HG03439 (cell line): ENCODE data around the gene MRPL45.
"Not testable (repeated sequence)": the region's sequence is repeated elsewhere in the genome, so short reads cannot be mapped to it uniquely, and the experiment has no call there.

ENCODE experiments used
- ATAC-seq: cut with Tn5 transposase; IDR thresholded peaks from one replicate; pipeline ENCODE4 v1.9.1; 2021; ENCODE audit warnings: mild to moderate bottlenecking, moderate library complexity; ENCODE audit not compliant: unreplicated experiment

The MRPL45 gene

DNA sequence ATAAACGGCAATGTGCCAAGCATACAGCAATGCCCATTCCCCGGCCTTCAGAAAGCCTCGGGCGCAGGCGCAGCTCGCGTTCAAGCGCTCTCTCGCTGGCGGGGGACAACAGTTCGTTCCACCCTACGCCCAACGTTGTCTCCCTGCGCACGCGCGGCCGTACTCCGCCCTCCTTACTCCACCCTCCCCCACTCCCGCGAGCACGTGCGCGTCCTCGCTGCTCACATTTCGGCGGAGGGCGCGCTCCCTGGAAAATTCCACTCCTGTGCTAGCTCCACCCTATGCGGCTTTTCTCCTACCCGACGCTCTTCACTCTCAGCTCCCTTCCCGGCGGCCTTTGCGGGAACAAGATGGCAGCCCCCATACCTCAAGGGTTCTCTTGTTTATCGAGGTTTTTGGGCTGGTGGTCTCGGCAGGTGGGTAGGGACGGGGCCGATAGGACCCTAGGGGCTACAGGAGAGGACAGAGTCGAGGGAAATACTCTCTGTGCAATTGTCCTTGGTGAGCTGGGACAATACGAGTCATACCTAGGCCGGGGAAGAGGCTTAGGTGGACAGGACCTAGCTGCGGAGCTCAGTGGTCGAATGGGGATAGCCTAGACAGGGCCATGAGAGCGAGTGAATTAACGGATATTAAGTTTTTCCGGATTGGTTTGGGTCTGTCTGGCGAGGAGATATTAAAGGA, at the start of gene MRPL45:
Gene MRPL45, plus strand, starts transcription at position 335 of the 684 bp plus-strand sequence. Its CDS starts 16 bp downstream, at position 351.
- ATAC-seq: peak; percentile 86

DNA sequence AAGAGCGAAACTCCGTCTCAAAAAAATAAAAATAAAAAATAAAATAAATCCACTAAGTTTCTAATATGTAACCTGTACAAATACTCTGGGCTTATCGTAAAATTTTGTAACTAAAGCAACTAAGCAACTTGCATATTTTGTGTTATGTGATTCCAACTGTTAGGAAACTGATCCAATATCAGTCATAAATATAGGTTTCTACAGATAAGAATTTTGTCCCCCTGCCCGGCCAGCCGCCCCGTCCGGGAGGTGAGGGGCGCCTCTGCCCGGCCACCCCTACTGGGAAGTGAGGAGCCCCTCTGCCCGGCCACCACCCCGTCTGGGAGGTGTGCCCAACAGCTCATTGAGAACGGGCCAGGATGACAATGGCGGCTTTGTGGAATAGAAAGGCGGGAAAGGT, 43.8 kb upstream of the MRPL45 start:
- ATAC-seq: not testable (repeated sequence)

DNA sequence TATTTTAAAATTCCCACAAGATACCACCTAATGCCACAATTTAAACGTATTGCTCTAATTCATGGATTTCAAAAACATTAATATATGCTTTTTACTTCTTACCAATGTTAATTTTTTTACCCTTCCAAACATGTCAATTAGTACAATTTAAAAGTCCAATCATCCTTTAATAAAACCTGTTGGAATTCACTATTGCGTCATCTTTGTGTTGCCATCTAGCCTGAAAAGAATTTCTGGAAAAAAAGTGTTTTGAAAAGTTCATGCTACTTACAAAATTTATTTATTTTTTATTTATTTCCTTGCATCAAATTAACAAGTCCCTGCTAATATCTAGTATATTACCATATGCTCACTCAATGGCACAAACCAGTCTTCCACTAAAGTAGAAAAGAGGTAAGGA, 42.6 kb upstream of the MRPL45 start:
- ATAC-seq: not testable (repeated sequence)

DNA sequence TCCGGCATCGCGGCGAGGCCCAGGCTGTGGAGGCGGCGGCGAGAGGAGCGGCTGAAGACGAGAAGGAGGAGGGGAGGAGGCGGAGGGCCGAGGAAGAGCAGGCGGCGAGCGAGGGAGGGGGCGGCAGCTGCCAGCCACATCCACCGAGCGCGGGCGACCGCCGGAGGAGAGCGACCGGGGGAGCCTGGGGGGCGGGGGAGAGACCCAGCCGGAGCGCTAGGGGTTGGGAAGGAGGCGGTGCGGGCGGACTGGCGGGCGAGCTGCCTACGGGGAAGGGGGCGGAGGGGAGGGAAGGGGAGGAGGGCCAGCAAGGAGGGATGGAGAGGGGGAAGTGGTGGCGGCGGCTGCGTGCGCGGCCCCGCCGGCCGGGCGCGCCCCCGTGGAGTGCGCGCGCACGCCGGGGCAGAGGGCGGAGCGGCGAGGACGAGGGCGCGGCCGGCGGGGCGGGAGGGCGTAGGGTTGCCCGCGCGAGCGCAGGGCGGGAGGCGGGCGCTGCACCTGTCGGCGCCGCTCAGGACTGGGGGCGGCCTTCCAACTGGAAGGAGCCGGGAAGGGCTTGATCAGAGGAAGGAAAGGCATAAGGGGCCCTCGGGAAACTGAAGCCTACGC, 39.9 kb upstream of the MRPL45 start:
- peak; percentile 70 for ATAC-seq

DNA sequence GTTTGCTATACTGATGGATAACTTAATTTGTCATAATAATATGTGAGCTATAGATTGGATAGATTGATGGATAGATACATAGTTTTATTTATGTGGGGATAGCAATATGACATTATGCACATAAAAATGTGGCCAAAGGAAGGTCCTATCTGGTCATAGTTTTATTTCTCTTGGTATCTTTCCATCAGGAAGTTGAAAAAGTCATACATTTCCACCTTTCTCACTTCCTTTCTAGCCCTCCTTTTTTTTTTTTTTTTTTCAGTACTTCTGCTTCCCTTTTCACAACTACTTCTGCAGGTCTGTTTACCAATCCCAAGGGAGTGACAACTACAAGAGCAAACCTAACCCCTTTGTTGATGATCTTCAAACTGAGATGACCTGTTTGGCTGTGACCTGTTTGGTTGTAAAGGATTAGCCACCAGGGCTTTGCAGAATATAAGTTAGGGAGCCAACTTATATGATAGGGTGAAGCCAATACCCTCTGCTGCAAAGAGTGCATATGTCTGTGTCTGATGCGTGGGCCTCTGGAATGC, 30.9 kb upstream of the MRPL45 start:
- not testable (repeated sequence) for ATAC-seq

DNA sequence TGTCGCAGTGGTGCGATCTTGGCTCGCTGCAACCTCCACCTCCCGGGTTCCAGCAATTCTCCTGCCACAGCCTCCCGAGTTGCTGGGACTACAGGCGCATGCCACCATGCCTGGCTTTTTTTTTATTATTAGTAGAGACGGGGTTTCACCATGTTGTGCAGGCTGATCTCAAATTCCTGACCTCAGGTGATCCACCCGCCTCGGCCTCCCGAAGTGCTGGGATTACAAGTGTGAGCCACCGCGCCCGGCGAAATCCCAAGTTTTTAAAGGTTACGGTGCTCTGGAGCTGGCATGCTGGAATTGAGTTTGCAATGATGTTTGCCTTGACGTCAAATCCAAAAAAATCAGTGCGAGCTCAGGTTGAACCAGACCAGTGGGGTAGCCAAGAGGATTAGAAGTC, 30.4 kb upstream of the MRPL45 start:
- not testable (repeated sequence) for ATAC-seq

DNA sequence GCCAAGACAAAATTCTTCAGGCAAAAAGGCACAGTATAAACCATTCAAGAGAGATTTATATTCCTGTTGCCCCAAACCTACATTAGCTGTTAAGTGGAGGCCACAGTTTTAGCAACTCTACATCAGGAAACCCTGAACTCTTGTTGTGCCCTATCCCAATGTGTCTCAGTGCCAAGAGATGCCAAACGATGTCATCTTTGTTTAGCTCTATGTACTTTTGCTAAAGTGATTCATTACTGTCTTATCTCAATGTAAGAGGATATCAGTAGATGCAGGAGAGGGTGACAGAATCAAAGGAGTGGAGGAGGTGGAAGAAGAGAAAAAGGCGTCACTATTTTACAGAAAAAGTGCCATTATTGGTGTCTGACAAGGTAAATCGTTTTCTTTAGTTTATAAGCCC, 28.8 kb upstream of the MRPL45 start:
- not testable (repeated sequence) for ATAC-seq

DNA sequence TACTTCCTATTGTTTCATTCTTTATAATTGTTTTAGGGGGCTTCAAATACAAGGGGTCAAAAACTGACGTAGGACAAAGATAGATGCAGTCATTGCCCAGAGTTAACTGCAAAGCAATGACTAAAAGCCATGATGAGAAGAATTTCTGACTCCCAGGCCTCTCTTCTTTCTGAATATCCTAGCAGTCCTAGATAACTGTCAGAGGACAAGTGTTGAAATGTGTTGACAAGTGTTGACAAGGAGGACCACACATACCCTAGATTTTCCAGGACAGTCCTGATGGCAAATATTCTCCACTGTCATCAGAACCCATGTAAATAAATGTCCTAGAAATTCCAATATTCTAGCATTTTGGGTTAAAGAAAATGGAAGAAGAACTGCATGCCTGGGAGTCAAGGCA, 27.9 kb upstream of the MRPL45 start:
- ATAC-seq: not testable (repeated sequence)

DNA sequence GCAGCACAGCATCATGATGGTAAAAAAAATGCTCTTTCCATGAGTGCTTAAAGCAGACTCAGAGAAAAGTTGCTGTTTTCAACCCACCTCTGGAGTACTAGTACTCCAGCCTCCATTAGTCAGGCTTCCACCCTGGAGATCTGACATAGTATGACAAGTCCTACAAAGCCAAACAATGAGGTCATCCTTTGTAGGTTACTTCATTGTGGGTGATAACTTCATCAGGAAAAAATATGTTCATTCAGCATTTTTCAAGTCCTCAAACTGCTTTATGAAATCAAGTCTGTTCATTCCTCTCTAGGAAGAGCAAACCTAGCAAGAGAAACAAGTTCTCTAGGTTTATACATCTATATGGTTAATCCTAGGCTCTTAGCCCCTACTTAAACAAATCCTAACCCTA, 27.4 kb upstream of the MRPL45 start:
- not testable (repeated sequence) for ATAC-seq

DNA sequence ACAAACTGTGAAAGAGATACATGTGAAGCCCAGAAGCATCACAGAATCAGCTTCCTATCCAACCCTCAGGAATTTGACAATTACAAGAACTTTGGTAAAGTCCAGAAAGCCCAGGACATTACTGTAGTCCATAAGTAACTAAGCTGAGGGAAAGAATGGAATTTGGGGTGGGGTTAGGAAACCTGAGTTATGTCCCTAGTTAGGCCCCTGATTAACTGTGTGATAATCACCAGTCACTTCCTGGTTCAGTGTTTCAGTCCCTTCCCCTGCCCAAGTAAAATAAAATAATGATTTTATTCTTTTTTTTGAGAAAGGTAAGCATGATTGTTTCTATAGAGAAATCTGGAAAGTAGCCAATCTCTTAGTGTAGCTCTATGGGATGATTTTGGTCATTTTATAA, 11.0 kb upstream of the MRPL45 start:
- ATAC-seq: not testable (repeated sequence)

DNA sequence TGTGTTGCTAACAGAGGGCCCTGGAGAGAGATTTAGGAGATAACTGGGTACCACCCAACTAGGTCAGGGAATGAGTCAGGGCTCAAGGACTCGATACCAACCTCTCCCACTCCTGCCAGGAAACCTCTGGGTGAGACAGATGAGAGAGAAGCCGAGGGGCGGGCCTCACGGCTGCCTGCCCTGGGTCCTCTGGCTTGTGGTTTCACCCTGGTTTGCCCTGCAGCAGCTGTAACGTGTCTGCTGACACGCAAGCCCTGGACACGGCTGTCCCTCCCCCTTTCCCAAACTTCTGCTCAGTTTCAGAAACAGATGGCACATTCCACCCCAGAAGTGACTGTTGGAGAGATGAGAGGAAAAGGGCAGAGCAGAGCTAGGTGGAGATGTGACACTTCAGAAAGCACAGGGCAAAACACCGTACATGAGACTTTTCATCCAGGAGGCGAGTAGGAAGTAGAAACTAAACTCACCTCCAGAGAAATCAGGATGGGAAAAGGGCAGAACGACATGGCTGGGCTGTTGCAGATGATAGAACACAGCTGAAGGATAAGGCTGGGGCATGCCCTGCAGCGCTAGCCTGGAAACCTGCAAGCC, 10.4 kb upstream of the MRPL45 start:
- ATAC-seq: not testable (repeated sequence)

DNA sequence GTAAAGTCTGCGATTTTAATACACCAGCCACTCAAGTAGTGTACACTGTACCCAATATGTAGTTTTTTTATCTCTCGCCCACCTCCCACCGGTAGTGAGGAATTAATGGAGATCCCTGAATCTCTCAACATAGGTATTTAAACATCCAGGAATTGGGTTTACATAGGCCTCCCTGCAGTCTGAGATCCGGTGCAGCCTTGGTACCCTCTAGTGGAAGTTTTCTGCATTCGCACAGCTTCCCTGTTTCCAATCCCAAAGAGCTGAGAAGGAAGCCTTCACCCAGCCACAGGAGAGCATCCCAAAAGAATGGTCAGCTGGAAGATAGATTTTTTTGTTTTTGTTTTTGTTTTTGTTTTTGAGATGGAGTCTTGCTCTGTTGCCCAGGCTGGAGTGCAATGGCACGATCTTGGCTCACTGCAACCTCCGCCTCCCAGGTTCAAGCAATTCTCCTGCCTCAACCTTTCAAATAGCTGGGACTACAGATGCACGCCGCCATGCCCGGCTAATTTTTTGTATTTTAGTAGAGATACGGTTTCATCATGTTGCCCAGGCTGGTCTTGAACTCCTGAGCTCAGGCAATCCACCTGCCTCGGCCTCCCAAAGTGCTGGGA, 8.6 kb upstream of the MRPL45 start:
- ATAC-seq: not testable (repeated sequence)

DNA sequence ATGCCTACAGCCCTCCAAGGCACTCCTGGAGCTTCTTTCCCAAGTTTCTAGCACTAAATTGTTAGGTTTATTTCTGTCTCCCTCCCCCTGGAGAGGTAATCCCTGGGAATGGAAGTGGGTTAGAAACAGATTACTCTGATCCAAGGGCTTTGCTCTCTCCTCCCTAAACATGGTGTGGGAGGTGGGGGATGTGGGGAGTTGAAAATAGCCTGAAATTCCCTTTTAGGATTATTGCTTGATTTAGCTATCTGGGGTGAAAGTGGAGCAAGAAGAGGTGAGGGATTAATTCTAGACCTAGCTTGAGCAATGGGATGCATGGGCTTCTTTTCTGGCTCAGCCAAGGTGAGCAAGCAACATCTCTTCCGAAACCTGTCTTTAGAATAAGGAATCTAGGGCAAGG, 7.2 kb upstream of the MRPL45 start:
- not testable (repeated sequence) for ATAC-seq

DNA sequence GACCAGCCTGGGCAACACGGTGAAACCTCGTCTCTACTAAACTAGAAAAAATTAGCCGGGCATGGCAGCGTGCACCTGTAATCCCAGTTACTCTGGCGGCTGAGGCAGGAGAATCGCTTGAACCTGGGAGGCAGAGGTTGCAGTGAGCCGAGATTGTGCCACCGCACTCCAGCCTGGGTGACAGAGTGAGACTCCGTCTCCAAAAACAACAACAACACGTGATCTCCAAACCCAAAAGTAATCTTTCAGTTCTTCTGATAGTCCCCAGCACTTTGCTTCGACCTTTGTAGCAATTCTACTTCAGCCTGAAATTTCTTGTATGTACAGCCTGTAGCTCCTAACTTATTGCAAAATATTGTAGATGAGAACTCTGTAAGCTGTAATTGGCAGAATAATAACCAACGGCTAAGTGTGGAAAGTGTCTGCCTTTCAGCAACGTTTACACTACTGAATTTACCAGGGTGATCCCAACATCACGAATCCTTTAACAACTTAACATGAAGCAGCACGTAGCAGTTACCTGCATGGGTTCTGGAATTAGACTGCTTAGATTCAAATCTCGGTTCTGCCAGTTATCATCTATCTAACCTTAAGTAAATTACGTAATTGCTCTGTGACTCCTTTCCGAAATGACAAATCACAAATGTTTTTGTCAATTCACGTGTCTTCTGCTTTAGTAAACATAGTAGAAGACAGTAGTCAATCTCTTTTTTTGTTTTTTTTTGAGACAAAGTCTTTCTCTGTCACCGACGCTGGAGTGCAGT, 1.2 kb upstream of the MRPL45 start:
- not testable (repeated sequence) for ATAC-seq

DNA sequence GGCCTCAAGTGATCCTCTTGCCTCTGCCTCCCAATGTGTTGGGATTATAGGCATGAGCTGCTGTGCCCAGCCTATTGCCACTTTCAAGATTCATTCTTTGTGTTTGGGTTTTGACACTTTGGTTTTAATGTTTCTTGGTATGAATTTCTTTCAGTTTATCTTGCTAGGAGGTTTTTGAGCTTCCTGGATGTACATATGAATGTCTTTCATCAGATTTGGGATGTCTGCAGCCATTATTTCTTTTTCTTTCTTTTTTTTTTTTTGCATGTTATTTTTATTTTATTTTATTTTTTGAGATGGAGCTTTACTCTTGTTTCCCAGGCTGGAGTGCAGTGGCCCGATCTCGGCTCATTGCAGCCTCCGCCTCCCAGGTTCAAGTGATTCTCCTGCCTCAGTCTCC, 18.5 kb downstream of the MRPL45 start:
- no peak for ATAC-seq

DNA sequence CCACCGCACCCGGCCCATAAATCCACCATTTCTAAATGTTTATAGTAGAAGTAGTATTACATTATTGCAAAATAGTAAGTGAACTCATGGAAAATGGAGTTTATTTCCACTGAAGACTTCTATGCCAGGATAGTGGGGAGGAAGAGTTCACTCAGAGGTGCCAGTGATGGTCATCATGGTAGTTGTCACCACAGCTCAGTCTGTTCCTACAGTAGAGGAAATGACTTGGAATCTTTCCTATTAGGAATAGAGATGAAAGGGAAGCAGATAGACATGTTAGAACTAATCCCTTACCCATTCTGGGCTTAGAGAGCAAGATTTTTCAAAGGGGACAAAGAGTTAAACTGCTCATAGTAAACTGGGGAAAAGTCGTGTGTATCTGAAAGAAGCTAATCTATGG, 20.1 kb downstream of the MRPL45 start:
- no peak for ATAC-seq

DNA sequence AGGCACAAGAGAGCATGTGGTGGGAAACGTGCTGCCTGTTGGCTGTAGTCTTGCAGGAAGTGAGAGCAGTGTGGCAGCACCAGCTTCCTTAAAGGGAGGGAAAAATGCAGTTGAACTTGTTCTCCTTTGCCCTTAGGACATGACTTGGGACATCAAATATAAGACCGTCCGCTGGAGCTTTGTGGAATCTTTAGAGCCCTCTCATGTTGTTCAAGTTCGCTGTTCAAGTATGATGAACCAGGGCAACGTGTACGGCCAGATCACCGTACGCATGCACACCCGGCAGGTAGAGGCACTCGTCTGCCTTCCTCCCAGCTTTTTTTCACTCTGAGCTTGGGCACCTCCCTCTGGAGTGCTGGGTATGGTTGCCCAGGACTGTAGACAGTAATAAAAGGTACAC, 23.5 kb downstream of the MRPL45 start:
- no peak for ATAC-seq

DNA sequence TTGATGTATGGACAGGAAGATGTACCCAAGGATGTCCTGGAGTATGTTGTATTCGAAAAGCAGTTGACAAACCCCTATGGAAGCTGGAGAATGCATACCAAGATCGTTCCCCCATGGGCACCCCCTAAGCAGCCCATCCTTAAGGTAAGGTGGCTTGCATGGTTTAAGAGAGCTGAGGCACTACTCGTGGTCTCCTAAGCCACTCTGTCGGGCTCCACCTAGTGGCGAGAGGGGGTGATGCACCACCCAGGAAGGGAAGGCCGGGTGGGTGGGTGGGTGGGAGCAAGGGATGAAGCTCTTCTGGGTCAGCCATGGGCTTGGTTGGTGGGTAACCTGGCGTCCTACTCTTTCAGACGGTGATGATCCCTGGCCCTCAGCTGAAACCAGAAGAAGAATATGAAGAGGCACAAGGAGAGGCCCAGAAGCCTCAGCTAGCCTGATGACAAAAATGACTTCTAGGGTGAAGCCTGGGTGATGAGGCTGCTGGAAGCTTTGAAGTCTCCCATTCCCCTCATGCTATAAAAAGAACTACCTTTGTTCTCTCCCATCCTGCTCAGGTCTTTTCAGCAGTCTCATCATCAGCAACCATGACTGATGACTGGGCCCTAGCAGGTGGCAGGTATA, 25.3 kb downstream of the MRPL45 start:
- no peak for ATAC-seq

DNA sequence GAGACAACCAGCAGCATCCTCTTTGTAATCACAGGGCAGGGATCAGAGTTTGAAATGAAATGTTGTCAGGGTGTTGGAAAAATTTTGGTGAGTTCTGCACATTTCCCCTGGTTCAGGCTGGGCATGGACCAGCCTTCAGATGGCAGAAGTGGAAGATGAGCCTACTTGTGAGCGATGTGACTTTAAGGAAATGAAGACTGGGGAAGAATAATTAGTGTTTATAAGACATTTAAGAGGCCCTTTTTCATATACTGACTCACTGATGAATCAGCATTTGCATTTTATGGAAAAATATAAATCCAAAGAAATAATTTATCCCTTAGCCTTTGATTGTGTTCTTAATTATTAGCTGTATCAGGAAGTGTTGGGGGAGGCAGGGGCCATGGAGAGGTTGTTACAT, 25.9 kb downstream of the MRPL45 start:
- no peak for ATAC-seq

DNA sequence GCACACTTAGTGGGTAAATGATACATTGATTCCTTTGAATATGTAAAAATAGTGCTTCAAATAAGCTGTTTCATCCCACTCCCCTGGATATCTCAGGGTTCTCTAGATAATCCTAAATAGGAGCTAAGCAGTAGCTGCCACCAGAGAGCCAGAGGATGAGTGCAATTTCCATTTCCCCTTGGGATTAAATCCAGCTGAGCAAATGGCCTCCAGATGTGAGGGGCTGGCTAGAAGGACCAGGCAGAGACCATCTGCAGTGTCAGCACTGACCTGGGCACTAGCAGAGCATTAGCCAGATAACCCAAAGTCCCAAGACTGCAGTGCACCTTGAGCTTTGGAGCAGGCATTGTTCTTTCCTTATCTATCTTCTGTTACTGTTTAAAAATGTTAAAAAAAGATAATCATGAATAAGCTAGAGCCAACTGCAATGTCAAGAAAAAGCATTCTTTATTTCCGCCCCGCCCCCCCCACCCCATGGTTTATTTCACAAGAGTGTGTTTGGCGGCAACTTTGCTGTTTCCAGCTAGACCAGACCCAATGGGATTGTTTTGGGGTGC, 27.3 kb downstream of the MRPL45 start:
- ATAC-seq: no peak
